Esophagus muscularis mucosa (tissue), 4 donors: ENCODE data around the gene BET1L.

Experiments used
- CTCF ChIP-seq, 3 experiments: fragments of 200-600 bp in 2 of 3; fragments of 450-650 bp in 1 of 3; sonication (generic) in 2 of 3; IDR thresholded peaks; one replicate each; pipeline ENCODE4 v1.5.1; 2017 to 2019; ENCODE audit warnings: antibody characterized with exemption in 3 of 3, mild to moderate bottlenecking in 2 of 3, moderate library complexity in 1 of 3
- EP300 ChIP-seq: sonication (generic); formaldehyde crosslinking; IDR thresholded peaks from one replicate; pipeline ENCODE4 v1.6.1; 2017; ENCODE audit warnings: antibody characterized with exemption
- POLR2A ChIP-seq: fragments of 450-650 bp; IDR thresholded peaks from one replicate; pipeline ENCODE4 v1.6.1; 2017; ENCODE audit warnings: antibody characterized with exemption, moderate library complexity, mild to moderate bottlenecking, low read depth

GRCh38 chr11:230431-230830 lies 23.2 kb upstream of the BET1L start:
- TF ChIP-seq CTCF (IDR thresholded peaks at IDR 0.05) (no peak), POLR2A (no peak), EP300 (no peak)
